Activated CD4-positive, CD25-positive, alpha-beta regulatory T cell (primary cell): ENCODE data around the gene DNM3.

Source experiments
- DNase-seq, 4 experiments: peaks; one replicate each; lab custom pipeline; 2025; lab: John Stamatoyannopoulos, UW

DNM3 gene

DNA sequence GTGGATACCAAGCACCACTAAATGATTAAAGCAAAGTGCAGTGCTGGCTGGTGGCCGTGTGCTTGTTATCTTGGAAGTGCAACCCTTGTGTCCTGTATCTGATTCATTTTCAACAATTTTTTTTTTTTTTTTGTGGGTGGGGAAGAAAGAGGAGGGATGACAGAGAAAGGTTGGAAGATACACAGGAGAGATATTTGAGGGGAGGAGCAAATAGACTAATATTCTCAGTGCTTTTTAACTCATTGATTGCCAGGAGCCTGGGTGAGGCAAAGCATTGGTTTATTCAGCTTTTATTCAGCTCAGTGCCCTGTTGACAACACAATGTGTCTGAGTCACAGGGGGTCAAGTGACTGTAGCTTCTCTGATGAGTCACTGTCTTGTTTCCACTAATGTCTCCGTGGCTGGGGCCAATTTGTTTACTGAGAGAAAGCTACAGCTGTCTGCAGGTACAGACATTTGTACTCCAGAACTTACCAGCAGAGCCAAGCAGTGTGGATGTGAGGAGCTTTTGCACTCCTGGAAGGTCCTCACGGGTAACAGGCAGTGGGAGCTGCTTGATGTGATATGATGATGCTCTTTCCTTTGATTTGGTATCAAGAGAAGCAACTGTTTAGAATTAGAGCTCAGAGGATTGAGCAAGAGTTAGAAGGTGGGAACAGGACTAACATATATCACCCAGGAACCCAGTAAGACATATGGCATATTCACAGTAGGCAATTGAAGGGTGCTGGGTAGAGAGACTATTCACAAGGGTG lies 23.6 kb upstream of the DNM3 start:
- DNase-seq: peak in 1 of 4 experiments; percentile 16

- DNase-seq: no peak
Measured at GRCh38 chr1:171819946-171820345, 21.4 kb upstream of the DNM3 start.

GRCh38 chr1:171826973-171827372 lies 14.3 kb upstream of the DNM3 start:
- no peak for DNase-seq

DNA sequence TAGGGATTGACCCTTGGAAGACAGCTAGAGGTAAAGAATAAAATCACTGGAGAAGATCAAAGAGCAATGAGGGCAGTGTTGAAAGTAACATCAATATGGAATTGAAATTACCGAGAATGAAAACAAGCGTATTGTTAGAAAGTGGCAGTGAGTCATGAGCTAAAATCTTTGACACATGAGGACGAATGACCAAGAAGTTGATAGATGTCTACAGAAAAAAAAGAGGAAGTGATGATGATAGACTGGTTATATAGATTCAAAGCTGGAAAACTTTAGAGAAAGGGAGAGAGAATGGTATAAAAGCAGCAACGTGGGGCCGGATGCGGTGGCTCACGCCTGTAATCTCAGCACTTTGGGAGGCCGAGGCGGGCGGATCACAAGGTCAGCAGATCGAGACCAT lies 12.5 kb upstream of the DNM3 start:
- no peak for DNase-seq

DNA sequence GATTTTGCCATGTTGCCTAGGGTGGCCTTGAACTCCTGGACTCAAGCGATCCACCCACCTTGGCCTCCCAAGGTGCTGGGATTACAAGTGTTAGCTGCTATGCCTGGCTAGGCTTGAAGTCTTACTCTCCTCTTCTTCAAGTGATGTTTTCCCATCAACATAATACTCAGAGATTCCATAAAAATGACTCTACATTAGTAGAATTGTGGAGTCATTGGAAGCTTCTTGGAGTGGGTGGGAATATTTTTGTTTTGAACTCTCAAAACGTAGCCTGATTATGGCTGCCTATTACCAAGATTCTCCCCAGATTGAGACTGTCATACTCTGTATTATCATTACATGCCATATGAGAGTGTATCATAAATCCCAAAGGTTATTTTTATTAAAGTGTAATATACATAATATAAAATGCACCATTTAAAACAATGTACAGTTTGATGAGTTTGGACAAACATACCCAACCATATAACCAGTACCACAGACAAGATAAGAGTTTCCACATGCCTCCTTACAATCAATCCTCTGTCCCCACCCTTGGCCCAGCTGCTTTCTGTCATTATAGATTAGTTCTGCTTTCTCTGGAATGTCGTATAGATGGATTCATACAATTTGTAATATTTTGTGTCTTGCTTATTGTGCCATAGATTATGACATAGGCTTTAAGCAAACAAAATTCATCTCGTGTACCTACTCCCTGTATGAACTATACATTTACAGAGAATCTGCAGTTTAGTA lies 8.0 kb upstream of the DNM3 start:
- no peak for DNase-seq

DNA sequence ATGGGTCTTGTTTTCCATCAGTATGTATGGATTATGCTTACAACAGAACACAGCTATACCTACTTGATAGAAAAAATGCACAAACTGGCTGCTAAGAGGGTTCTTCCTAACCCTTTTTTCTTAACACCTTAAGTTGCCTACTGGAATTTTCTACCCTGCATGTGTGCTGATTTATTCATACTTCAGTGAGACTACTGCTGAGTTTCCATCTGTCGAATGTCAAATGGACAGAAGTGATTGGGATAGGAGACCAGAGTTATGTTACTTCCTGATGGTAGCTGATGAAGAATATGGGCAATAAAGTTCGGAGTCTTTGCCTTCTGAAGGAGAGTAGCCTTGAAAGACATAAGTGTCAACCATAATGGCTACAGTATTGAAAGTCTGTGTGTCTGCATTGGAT lies 6.5 kb upstream of the DNM3 start:
- no peak for DNase-seq

GRCh38 chr1:171835891-171836290 lies 5.4 kb upstream of the DNM3 start:
- DNase-seq: no peak

DNA sequence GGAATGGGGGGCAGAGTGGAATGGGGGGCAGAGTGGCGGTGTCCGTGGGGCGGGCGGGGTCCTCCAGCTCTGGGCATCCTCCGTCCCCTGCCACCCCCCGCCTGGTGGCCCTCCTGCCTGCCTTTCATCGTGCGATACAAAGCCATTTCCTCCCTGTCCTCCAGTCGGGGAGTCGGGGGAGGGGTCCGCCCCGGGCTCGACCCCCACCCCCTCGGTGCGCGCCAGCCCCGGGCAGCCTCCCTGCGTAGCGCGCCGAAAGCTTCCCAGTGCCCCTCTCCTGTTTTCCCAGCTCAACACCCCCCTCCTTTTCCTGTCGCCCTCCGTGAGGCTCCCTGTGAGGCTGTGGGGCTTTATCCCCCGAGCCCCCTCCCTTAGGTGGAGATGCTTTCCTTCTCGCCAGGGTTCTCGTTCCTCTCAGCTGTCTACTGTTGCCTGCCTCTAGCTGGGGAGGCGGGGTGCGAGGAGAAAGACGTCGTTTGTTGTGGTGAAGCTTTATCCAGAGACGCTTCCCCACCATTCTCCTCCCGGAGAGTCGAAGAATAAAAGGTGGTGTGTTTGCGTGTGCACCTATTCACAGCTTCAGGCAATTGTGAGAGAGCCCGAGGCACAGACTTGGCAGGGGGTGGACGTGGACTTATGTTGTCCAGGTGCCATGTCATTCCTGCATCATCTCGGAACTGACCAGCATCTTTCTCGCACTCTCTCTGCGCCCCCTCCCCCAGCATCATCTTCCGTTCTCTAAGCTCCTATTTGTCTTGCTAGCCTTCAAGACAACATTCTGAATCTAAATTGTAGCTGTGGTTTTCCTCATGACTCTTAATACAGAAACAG lies 848 bp downstream of the DNM3 start:
- DNase-seq: peak in 1 of 4 experiments; percentile 4

DNA sequence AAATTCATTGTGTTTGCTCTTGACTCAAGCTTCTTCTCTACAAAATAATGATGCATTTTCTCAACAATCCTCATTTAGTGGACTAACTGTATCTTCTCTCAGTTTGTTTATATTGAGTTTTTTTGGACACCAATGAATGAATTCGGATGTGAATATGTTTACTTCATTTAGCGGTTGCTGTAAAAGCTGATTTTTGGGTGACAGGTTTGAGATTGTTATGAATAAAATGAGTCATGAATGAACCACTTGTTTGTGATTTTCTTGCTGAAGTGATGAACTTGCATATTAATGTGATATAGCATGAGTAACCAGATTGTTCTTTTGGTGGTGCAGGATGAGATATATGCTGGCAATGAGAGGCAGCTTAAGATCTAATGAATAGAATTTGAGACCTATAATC lies 3.1 kb downstream of the DNM3 start:
- no peak for DNase-seq

GRCh38 chr1:171845998-171846397 lies 4.7 kb downstream of the DNM3 start:
- no peak for DNase-seq

GRCh38 chr1:171849245-171849898 lies 8.1 kb downstream of the DNM3 start:
- DNase-seq: no peak

- no peak for DNase-seq
Measured at GRCh38 chr1:171850651-171851350, 9.5 kb downstream of the DNM3 start.

- DNase-seq: no peak
Measured at GRCh38 chr1:171852272-171852671, 11.0 kb downstream of the DNM3 start.

DNA sequence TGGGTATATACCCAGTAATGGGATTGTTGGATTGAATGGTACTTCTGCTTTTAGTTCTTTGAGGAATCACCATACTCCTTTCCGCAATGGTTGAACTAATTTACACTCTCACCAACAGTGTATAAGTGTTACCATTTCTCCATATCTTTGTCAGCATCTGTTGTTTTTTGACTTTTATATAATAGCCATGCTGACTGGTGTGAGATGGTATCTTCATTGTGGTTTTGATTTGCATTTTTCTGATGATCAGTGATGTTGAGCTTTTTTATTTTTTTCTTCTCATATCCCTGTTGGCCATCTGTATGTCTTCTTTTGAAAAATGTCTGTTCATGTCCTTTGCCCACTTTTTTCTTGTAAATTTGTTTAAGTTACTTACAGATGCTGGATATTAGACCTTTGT lies 14.1 kb downstream of the DNM3 start:
- DNase-seq: no peak

DNA sequence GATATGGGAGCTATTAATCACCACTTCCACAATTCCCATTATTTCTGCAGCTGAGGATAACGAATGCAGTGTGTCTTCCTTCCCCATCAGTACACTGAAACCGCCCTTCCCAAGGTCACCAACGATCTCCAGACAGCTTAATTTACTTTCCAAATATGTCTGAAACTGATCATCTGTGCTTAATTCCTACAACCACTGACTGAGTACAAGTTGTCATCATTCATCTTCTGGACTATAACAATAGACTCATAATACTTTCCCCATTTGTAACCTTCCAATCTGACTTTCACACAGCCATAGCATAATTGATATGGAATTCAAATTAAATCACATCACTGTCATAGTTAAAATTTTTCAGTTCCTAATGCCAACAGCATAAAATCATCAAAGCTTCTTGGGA lies 17.4 kb downstream of the DNM3 start:
- no peak for DNase-seq

DNA sequence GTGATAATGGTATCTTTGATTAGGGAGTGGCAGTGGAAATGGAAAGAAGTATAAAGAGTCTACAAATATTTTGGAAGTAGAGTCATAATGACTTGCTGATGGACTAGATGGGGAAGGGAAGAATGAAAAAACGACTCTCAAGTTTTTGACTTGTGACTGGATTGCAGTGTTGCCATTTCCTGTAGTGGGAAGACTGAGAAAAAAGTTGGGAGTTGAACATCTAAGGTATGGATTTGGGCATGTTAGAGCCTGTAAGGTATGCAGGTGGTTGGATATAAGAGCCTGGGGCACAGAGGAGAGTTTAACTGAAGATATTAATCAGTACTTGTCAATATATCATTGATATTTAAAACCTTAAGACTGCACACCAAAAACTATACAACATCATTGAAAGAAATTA lies 19.4 kb downstream of the DNM3 start:
- DNase-seq: no peak

DNA sequence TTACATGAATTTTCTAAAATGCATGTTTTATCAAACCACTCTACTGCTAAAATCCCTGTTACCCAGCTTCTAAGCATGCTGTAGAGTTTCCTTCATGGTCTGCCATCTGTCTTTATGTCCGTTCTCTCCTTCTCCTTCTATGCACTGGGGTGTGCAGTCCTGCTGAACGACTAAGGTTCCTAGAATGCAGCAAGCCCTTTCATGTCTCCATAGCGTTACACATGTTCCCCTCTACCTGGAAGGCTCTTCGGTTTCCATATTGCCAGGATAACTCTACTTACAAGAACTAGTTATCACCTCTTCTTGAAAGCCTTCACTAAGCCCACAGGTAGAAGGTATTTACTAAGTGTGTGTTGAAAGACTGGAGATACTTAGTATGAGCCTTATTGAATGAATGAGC lies 22.2 kb downstream of the DNM3 start:
- DNase-seq: no peak

DNA sequence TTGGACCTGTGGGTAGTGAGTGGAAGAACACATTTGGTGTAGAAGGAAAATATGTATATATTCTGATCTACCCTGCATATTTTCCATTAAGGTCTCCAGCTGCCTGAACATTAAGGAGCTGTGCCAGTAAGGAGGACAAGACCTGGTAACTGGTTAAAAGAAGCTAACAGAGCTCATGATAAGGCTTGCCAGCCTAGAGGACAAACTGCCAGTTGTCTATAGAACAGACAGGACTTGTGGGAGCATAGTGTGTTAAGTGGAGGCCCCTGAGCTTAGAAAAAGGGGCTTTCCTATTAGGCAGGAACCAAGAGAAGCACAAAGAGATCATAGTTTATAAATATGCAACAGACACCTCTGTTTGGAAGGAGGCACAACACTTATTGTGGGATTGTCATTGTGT lies 23.0 kb downstream of the DNM3 start:
- no peak for DNase-seq

DNA sequence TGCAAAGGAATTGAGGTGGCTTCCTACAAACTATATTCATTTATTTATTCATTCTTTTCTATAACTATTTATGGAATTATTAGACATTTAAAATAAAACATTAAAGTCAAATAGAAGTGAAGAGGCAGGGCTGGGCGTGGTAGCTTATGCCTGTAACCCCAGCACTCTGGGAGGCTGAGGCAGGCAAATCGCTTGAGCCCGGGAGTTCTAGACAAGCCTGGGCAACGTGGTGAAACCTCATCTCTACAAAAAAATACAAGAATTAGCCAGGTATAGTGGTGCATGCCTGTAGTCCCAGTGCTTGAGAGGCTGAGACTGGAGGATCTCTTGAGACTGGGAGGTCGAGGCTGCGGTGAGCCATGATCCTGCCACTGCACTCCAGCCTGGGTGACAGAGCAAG lies 23.8 kb downstream of the DNM3 start:
- DNase-seq: no peak

DNA sequence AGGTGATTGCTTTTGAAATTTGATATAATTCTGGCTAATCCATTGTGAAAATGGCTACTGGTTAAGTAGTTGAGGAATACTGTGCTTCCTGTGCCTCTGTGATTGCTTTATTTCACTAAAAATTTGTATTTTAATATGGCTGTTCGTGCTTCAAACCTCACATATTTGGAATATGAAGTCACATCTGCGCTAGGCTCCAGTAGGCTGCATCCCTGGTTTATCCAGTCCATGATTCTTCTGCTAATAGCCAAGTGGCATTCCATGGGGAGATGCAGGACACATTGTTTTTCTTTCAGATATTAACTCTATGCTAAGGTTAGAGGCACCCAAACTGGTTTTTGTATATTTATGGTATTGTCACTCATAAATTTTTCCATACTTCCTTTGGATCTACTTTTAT lies 25.9 kb downstream of the DNM3 start:
- no peak for DNase-seq

DNA sequence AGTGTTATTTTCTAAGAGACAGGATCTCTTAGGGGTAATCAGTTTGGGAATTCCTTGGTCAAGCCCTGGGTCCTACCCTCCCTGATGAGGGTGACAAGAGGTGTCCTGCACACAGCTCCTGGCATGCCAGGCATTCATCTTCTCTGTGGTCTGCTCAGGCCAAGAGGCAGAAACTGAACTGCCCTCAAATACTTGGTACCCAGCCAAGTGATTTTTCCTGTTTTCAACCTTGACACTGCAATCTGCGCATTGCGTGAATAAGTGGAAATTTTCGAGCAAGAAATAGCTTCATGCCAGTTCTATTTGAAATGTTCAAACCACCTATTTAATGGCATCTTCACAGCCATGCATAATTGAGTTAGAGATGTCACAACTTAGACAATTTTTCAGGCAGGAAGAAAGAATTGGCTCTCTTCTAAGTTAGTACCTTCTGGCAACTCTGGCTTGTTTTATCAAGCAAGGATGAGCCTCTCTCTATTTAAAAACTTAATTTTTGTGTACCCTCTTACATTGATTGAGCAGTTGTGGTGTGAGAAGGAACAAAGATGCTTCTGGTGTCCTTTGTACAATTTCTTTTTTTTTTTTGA lies 27.0 kb downstream of the DNM3 start:
- no peak for DNase-seq
